Sigmoid colon (tissue), 7 donors: Measurements from ENCODE around the gene TSPYL2. TPM values are rescaled to one million over a fixed set of nuclear protein-coding genes. Genes with fewer than 3 reads are reported as not detected.

Experiments
- DNase-seq: peaks from one replicate; pipeline ENCODE4 v3.0.0-alpha.2; 2019
- H3K27ac ChIP-seq, 4 donors: fragments of 200-600 bp; sonication (generic); one replicate each; pipeline ENCODE4 v1.5.1; 2016 to 2019; ENCODE audit warnings: mild to moderate bottlenecking in 1 of 4
- H3K27me3 ChIP-seq, 3 donors: fragments of 200-600 bp; sonication (generic); one replicate each; pipeline ENCODE4 v1.5.1; 2019; ENCODE audit warnings: mild to moderate bottlenecking in 1 of 3
- H3K36me3 ChIP-seq, 4 donors: fragments of 200-600 bp; sonication (generic); one replicate each; pipeline ENCODE4 v1.5.1; 2016 to 2019
- H3K4me1 ChIP-seq, 4 donors: fragments of 200-600 bp; sonication (generic); one replicate each; pipeline ENCODE4 v1.5.1; 2017 to 2019
- H3K4me3 ChIP-seq, 4 donors: fragments of 200-600 bp; sonication (generic); one replicate each; pipeline ENCODE4 v1.5.1; 2017 to 2019; ENCODE audit warnings: mild to moderate bottlenecking in 2 of 4, moderate library complexity in 1 of 4
- H3K9me3 ChIP-seq, 4 donors: fragments of 200-600 bp in 3 of 4; sonication (generic) in 3 of 4; one replicate each; pipeline versions ENCODE4 v1.5.1 to v1.6.1; 2013 to 2019
- CTCF ChIP-seq, 4 experiments: fragments of 450-650 bp in 3 of 4; fragments of 200-600 bp in 1 of 4; IDR thresholded peaks; one replicate each; pipeline ENCODE4 v1.5.1; 2016 to 2019; ENCODE audit warnings: antibody characterized with exemption in 4 of 4, mild to moderate bottlenecking in 3 of 4, moderate library complexity in 2 of 4
- EP300 ChIP-seq, 4 donors: sonication (generic); formaldehyde crosslinking; IDR thresholded peaks; one replicate each; pipeline ENCODE4 v1.6.1; 2017; ENCODE audit warnings: antibody characterized with exemption in 4 of 4
- POLR2A ChIP-seq, 2 donors: fragments of 450-650 bp; IDR thresholded peaks; one replicate each; pipeline ENCODE4 v1.6.1; 2016; ENCODE audit warnings: antibody characterized with exemption in 2 of 2, mild to moderate bottlenecking in 2 of 2, moderate library complexity in 2 of 2
- POLR2AphosphoS5 ChIP-seq, 4 donors: sonication (generic); formaldehyde crosslinking; IDR thresholded peaks; one replicate each; pipeline ENCODE4 v1.6.1; 2017; ENCODE audit warnings: antibody characterized with exemption in 4 of 4
- WGBS, 2 donors: extraction: QIAGEN DNeasy Blood & Tissue Kit; methylation state at CpG; one replicate each; pipeline ENCODE4 v1.1.7; 2013; 5-methylcytosine and 5-hydroxymethylcytosine counted together
- intact Hi-C: fragments of 100-400 bp; cut with DNase I; formaldehyde crosslinking; loops from one replicate; pipeline ENCODE4 v1.15.1; 2023
- polyA plus RNA-seq, 3 donors: library from polyadenylated mRNA; stranded (reverse); fragments of 200-250 nt; gene quantifications; one replicate each; pipeline ENCODE4 v1.2.3, GENCODE V29; 2013
- total RNA-seq, 4 donors: library from RNA; depleted of rRNA; stranded (reverse); fragments of >200 nt; gene quantifications; one replicate each; pipeline ENCODE4 v1.1.0, GENCODE V29; 2016
- donor health status: healthy with polysubstance abuse.
- donor health status: Bipolar disorder and iron deficiency.
- donor health status: healthy.

The TSPYL2 gene
- total and polyA plus RNA-seq, 7 donors, result 2.5 to 109 (median 50.3) TPM

- no peaks in the 10 kb centered on the region for H3K9me3 ChIP-seq
- H3K4me1 ChIP-seq, result peaks cover 0 to 8% (median 3%) of the 10 kb centered on the region in 4 donors
- H3K4me3 ChIP-seq, result peak overlapping the region in 2 of 4 donors; percentile 36 to 39
- H3K36me3 ChIP-seq, result no peaks in the 10 kb centered on the region
- no peaks in the 10 kb centered on the region for H3K27me3 ChIP-seq
- WGBS, 2 donors, result 66 to 75% methylated on average over 9 of the region's 9 CpGs
- intact Hi-C loops, result no loop called here
- DNase-seq, result no peak
- peak overlapping the region; percentile 79 to 85 (median 81) for H3K27ac ChIP-seq
- TF ChIP-seq POLR2AphosphoS5 (IDR thresholded peaks at IDR 0.05) (no peak), EP300 (IDR thresholded peaks at IDR 0.05) (no peak), POLR2A (IDR thresholded peaks at IDR 0.05) (no peak), CTCF (IDR thresholded peaks at IDR 0.05) (no peak)
Observed at GRCh38 chrX:53072418-53073114, 9.6 kb upstream of the TSPYL2 start.

GRCh38 chrX:53073115-53073586 is 9.0 kb upstream of the TSPYL2 start:
- no peaks in the 10 kb centered on the region for H3K36me3 ChIP-seq
- no peaks in the 10 kb centered on the region for H3K27me3 ChIP-seq
- no peak for DNase-seq
- 55 to 73% methylated on average over 6 of the region's 6 CpGs for WGBS, 2 donors
- H3K4me1 ChIP-seq, result peaks cover 0 to 8% (median 3%) of the 10 kb centered on the region in 4 donors
- intact Hi-C loops, result no loop called here
- H3K27ac ChIP-seq, result peak overlapping the region; percentile 79 to 85 (median 81)
- no peak overlapping the region for H3K4me3 ChIP-seq
- TF ChIP-seq CTCF (IDR thresholded peaks at IDR 0.05) (no peak), EP300 (IDR thresholded peaks at IDR 0.05) (no peak), POLR2AphosphoS5 (IDR thresholded peaks at IDR 0.05) (no peak), POLR2A (IDR thresholded peaks at IDR 0.05) (no peak)
- H3K9me3 ChIP-seq, result no peaks in the 10 kb centered on the region

- no peak overlapping the region for H3K27ac ChIP-seq
- WGBS, 2 donors, result 76 to 87% methylated on average over 7 of the region's 7 CpGs
- TF ChIP-seq POLR2A (IDR thresholded peaks at IDR 0.05), result no peak
- no peak for TF ChIP-seq EP300 (IDR thresholded peaks at IDR 0.05)
- TF ChIP-seq POLR2AphosphoS5 (IDR thresholded peaks at IDR 0.05), result no peak
- TF ChIP-seq CTCF (IDR thresholded peaks at IDR 0.05), result no peak
- no peaks in the 10 kb centered on the region for H3K27me3 ChIP-seq
- H3K4me3 ChIP-seq, result no peak overlapping the region
- H3K36me3 ChIP-seq, result no peaks in the 10 kb centered on the region
- peaks cover 0 to 8% (median 3%) of the 10 kb centered on the region in 4 donors for H3K4me1 ChIP-seq
- intact Hi-C loops, result no loop called here
- no peak for DNase-seq
- no peaks in the 10 kb centered on the region for H3K9me3 ChIP-seq
Observed at GRCh38 chrX:53075011-53075410, 7.2 kb upstream of the TSPYL2 start.

- WGBS, 2 donors, result 96 to 97% methylated on average over 21 of the region's 21 CpGs
Observed at GRCh38 chrX:53076671-53077070, 5.5 kb upstream of the TSPYL2 start.

More at GRCh38 chrX:53076671-53077070, 5.5 kb upstream of the TSPYL2 start:
- H3K27me3 ChIP-seq, result no peaks in the 10 kb centered on the region
- H3K36me3 ChIP-seq, result no peaks in the 10 kb centered on the region
- no peak overlapping the region for H3K4me3 ChIP-seq
- no peak for DNase-seq
- intact Hi-C loops, result no loop called here
- peaks cover 0 to 13% (median 4%) of the 10 kb centered on the region in 4 donors for H3K4me1 ChIP-seq
- H3K9me3 ChIP-seq, result no peaks in the 10 kb centered on the region
- no peak for TF ChIP-seq POLR2AphosphoS5 (IDR thresholded peaks at IDR 0.05)
- TF ChIP-seq EP300 (IDR thresholded peaks at IDR 0.05), result no peak
- TF ChIP-seq POLR2A (IDR thresholded peaks at IDR 0.05), result no peak
- no peak for TF ChIP-seq CTCF (IDR thresholded peaks at IDR 0.05)
- no peak overlapping the region for H3K27ac ChIP-seq
